ENCODE measurements around the gene BSPRY. TPM values are rescaled to one million over a fixed set of nuclear protein-coding genes. Genes with fewer than 3 reads are reported as not detected.

Gene BSPRY
- total and polyA plus RNA-seq, 2 donors (not counting 1 experiment from before 2014, with no cell fraction given), result 0.42 to 0.59 TPM

DNA sequence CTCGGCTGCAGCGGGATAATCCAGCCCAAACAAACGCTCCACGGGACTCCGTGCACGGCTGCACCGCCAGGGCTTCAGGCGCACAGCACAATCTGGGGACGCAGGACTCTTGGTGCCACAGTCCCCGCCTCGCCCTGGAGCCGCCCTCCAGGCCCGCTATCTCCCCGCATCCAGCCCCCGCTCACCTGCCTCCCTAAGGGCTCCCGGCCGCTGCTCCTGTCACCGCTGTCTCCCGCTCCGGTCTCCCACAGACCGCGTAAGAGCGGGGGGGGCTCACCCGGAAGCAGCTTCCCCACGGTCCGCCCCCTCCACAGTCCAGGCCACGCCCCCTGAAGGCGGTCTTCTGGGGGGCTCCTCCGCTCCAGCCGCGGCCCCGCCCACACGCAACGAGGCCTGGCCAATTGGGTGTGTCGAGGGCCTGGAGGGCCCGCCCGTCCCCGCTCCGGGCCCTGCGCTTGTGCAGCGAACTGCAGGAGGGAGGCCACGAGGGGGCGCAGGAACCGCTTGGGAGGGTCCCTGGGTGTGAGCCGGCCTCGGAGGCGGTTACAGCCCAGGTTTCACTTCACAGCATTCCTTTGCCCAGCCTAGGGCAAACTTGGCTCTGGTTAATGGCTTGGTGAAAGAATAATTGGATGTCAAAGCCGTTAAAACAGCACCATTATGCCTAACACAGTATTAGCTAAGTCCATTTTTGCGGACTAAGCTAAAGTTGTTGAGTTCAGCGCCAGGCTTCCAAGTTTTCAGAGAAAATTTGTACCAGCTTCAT lies 51.9 kb downstream of the BSPRY start, which contains the start of gene ALAD:
ALAD (minus strand) TSS at position 258 of the 766 bp plus-strand sequence. CDS start 7,725 bp downstream, outside the sequence.
- ChIA-PET POLR2A (interaction anchor here (0.6 to 3.3 kb wide), 3 partner anchors 9 to 49 kb away, joined by 3 to 44 read pairs (median 3); partner anchors contain the start of genes C9orf43, HDHD3 and POLE3), CTCF (interaction anchor here (0.6 to 10.6 kb wide), 22 partner anchors 9 to 256 kb away, joined by 3 to 98 read pairs (median 5); partner anchors contain the start of genes C9orf43, CDC26, HDHD3 and POLE3)
- H3K4me3 ChIP-seq (ENCODE audit: control extremely low read depth in 1 of 5, extremely low read depth in 1 of 5, insufficient read depth in 1 of 5, low read depth in 2 of 5, low read length in 4 of 5), result peak within 1 kb of the TSS; percentile 60 to 98 (median 82)
- no peaks in the 10 kb centered on the region for H3K27me3 ChIP-seq (replicated peaks in 1 of 4; ENCODE audit: control extremely low read depth in 1 of 4, control insufficient read depth in 3 of 4, insufficient read depth in 4 of 4, low read length in 3 of 4)
- Mint-ChIP-seq H3K27me3 (no peaks in the 10 kb centered on the region), H3K27ac (peak within 1 kb of the TSS; percentile 93), H3K4me1 (peaks cover 28% of the 10 kb centered on the region), H3K9me3 (ENCODE audit: insufficient read depth) (no peaks in the 10 kb centered on the region), H3K4me3 (peak within 1 kb of the TSS; percentile 98)
- peaks cover 10 to 18% of the 10 kb centered on the region in 2 donors for H3K4me1 ChIP-seq (ENCODE audit: control insufficient read depth in 2 of 2, insufficient read depth in 2 of 2, low read length in 2 of 2)
- peak within 1 kb of the TSS; percentile 99 for H2AFZ ChIP-seq (ENCODE audit: insufficient read depth, low read depth, low read length, poor library complexity, severe bottlenecking)
- no peaks in the 10 kb centered on the region for H4K20me1 ChIP-seq (ENCODE audit: control insufficient read depth, insufficient read depth, low read length, poor library complexity, severe bottlenecking)
- 3% methylated on average over 49 of the region's 50 CpGs for WGBS (ENCODE audit: insufficient coverage)
- H3K9me3 ChIP-seq (ENCODE audit: control extremely low read depth in 1 of 3, control insufficient read depth in 2 of 3, insufficient read depth in 1 of 3, low read length in 2 of 3), result no peaks in the 10 kb centered on the region
- TF ChIP-seq EZH2 (IDR thresholded peaks at IDR 0.05; ENCODE audit: borderline replicate concordance, insufficient read depth, low read depth, low read length, poor library complexity, severe bottlenecking), result no peak
- TF ChIP-seq, protein P1, sequence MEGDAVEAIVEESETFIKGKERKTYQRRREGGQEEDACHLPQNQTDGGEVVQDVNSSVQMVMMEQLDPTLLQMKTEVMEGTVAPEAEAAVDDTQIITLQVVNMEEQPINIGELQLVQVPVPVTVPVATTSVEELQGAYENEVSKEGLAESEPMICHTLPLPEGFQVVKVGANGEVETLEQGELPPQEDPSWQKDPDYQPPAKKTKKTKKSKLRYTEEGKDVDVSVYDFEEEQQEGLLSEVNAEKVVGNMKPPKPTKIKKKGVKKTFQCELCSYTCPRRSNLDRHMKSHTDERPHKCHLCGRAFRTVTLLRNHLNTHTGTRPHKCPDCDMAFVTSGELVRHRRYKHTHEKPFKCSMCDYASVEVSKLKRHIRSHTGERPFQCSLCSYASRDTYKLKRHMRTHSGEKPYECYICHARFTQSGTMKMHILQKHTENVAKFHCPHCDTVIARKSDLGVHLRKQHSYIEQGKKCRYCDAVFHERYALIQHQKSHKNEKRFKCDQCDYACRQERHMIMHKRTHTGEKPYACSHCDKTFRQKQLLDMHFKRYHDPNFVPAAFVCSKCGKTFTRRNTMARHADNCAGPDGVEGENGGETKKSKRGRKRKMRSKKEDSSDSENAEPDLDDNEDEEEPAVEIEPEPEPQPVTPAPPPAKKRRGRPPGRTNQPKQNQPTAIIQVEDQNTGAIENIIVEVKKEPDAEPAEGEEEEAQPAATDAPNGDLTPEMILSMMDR (IDR thresholded peaks at IDR 0.05), result peak; percentile 93
- peak; percentile 99 for ATAC-seq (ENCODE audit: low read depth)
- peak within 1 kb of the TSS; percentile 93 for H3K4me2 ChIP-seq (replicated peaks; ENCODE audit: low read depth, low read length, poor library complexity, severe bottlenecking)
- peaks cover 37% of the 10 kb centered on the region for H3K79me2 ChIP-seq (ENCODE audit: control insufficient read depth, insufficient read depth, low read length)
- H3K36me3 ChIP-seq (replicated peaks in 1 of 2; ENCODE audit: control extremely low read depth in 1 of 2, control insufficient read depth in 1 of 2, extremely low read depth in 1 of 2, insufficient read depth in 2 of 2, low read length in 1 of 2), result no peaks in the 10 kb centered on the region
- H3K9ac ChIP-seq (ENCODE audit: low read length), result peak within 1 kb of the TSS; percentile 97
- peak within 1 kb of the TSS; percentile 18 to 73 for H3K27ac ChIP-seq (ENCODE audit: low read length in 2 of 2)
- peak; percentile 99 for DNase-seq
- intact Hi-C loops (cut with micrococcal nuclease), result loop anchor here (1.0 to 10.0 kb wide), 9 partner anchors 9 to 1766 kb away; partner anchors contain the start of genes C9orf43, CDC26, DNAJC25 and FKBP15

Data from B cell (primary cell).